ENCODE measurements around the gene KIAA1328.

Gene KIAA1328

GRCh38 chr18:37252854-37253393 lies 424.0 kb downstream of the KIAA1328 start:
- Histone ChIP-seq H3K4me3 (ENCODE audit: low read depth in 1 of 2, low read length in 2 of 2) (no peak overlapping the region), H3K27me3 (ENCODE audit: control insufficient read depth in 1 of 2, insufficient read depth in 2 of 2, low read length in 2 of 2) (peaks cover 16 to 29% of the 10 kb centered on the region in 2 donors), H3K9ac (ENCODE audit: low read depth in 1 of 2, low read length in 2 of 2) (no peak overlapping the region), H3K36me3 (ENCODE audit: control insufficient read depth in 1 of 2, insufficient read depth in 2 of 2, low read length in 2 of 2) (no peaks in the 10 kb centered on the region), H3K4me1 (ENCODE audit: control insufficient read depth in 1 of 2, insufficient read depth in 2 of 2, low read length in 2 of 2) (peaks cover 4 to 7% of the 10 kb centered on the region in 2 donors), H3K9me3 (ENCODE audit: control insufficient read depth in 1 of 2, low read length in 2 of 2) (no peaks in the 10 kb centered on the region), H3K27ac (ENCODE audit: low read depth, low read length) (no peak overlapping the region)

GRCh38 chr18:37253394-37254235 lies 424.7 kb downstream of the KIAA1328 start:
- H3K36me3 ChIP-seq (ENCODE audit: control insufficient read depth in 1 of 2, insufficient read depth in 2 of 2, low read length in 2 of 2) = no peaks in the 10 kb centered on the region
- no peaks in the 10 kb centered on the region for H3K9me3 ChIP-seq (ENCODE audit: control insufficient read depth in 1 of 2, low read length in 2 of 2)
- H3K27ac ChIP-seq (ENCODE audit: low read depth, low read length) = no peak overlapping the region
- H3K9ac ChIP-seq (ENCODE audit: low read depth in 1 of 2, low read length in 2 of 2) = no peak overlapping the region
- H3K27me3 ChIP-seq (ENCODE audit: control insufficient read depth in 1 of 2, insufficient read depth in 2 of 2, low read length in 2 of 2) = peaks cover 18 to 29% of the 10 kb centered on the region in 2 donors
- peaks cover 4 to 7% of the 10 kb centered on the region in 2 donors for H3K4me1 ChIP-seq (ENCODE audit: control insufficient read depth in 1 of 2, insufficient read depth in 2 of 2, low read length in 2 of 2)
- H3K4me3 ChIP-seq (ENCODE audit: low read depth in 1 of 2, low read length in 2 of 2) = no peak overlapping the region

- H3K27ac ChIP-seq (ENCODE audit: low read depth, low read length) = no peak overlapping the region
- no peaks in the 10 kb centered on the region for H3K9me3 ChIP-seq (ENCODE audit: control insufficient read depth in 1 of 2, low read length in 2 of 2)
- H3K27me3 ChIP-seq (ENCODE audit: control insufficient read depth in 1 of 2, insufficient read depth in 2 of 2, low read length in 2 of 2) = peaks cover 19 to 29% of the 10 kb centered on the region in 2 donors
- H3K4me3 ChIP-seq (ENCODE audit: low read depth in 1 of 2, low read length in 2 of 2) = peak overlapping the region in 1 of 2 donors; percentile 45
- H3K36me3 ChIP-seq (ENCODE audit: control insufficient read depth in 1 of 2, insufficient read depth in 2 of 2, low read length in 2 of 2) = no peaks in the 10 kb centered on the region
- H3K9ac ChIP-seq (ENCODE audit: low read depth in 1 of 2, low read length in 2 of 2) = no peak overlapping the region
- H3K4me1 ChIP-seq (ENCODE audit: control insufficient read depth in 1 of 2, insufficient read depth in 2 of 2, low read length in 2 of 2) = peaks cover 4 to 7% of the 10 kb centered on the region in 2 donors
Observed at GRCh38 chr18:37254236-37254754, 425.4 kb downstream of the KIAA1328 start.

GRCh38 chr18:37254973-37255372 lies 426.0 kb downstream of the KIAA1328 start:
- H3K4me3 ChIP-seq (ENCODE audit: low read depth in 1 of 2, low read length in 2 of 2) = no peak overlapping the region
- H3K9me3 ChIP-seq (ENCODE audit: control insufficient read depth in 1 of 2, low read length in 2 of 2) = no peaks in the 10 kb centered on the region
- H3K9ac ChIP-seq (ENCODE audit: low read depth in 1 of 2, low read length in 2 of 2) = no peak overlapping the region
- H3K36me3 ChIP-seq (ENCODE audit: control insufficient read depth in 1 of 2, insufficient read depth in 2 of 2, low read length in 2 of 2) = no peaks in the 10 kb centered on the region
- peaks cover 19 to 29% of the 10 kb centered on the region in 2 donors for H3K27me3 ChIP-seq (ENCODE audit: control insufficient read depth in 1 of 2, insufficient read depth in 2 of 2, low read length in 2 of 2)
- H3K27ac ChIP-seq (ENCODE audit: low read depth, low read length) = no peak overlapping the region
- H3K4me1 ChIP-seq (ENCODE audit: control insufficient read depth in 1 of 2, insufficient read depth in 2 of 2, low read length in 2 of 2) = peaks cover 4 to 7% of the 10 kb centered on the region in 2 donors

- peaks cover 16 to 21% of the 10 kb centered on the region in 2 donors for H3K27me3 ChIP-seq (ENCODE audit: control insufficient read depth in 1 of 2, insufficient read depth in 2 of 2, low read length in 2 of 2)
- no peak overlapping the region for H3K27ac ChIP-seq (ENCODE audit: low read depth, low read length)
- H3K9ac ChIP-seq (ENCODE audit: low read depth in 1 of 2, low read length in 2 of 2) = no peak overlapping the region
- H3K4me3 ChIP-seq (ENCODE audit: low read depth in 1 of 2, low read length in 2 of 2) = no peak overlapping the region
- peaks cover 0 to under 1% of the 10 kb centered on the region in 2 donors for H3K4me1 ChIP-seq (ENCODE audit: control insufficient read depth in 1 of 2, insufficient read depth in 2 of 2, low read length in 2 of 2)
- no peaks in the 10 kb centered on the region for H3K36me3 ChIP-seq (ENCODE audit: control insufficient read depth in 1 of 2, insufficient read depth in 2 of 2, low read length in 2 of 2)
- H3K9me3 ChIP-seq (ENCODE audit: control insufficient read depth in 1 of 2, low read length in 2 of 2) = no peaks in the 10 kb centered on the region
Observed at GRCh38 chr18:37258131-37258530, 429.2 kb downstream of the KIAA1328 start.

- Histone ChIP-seq H3K36me3 (ENCODE audit: control insufficient read depth in 1 of 2, insufficient read depth in 2 of 2, low read length in 2 of 2) (no peaks in the 10 kb centered on the region), H3K4me3 (ENCODE audit: low read depth in 1 of 2, low read length in 2 of 2) (no peak overlapping the region), H3K27me3 (ENCODE audit: control insufficient read depth in 1 of 2, insufficient read depth in 2 of 2, low read length in 2 of 2) (peaks cover 16 to 18% of the 10 kb centered on the region in 2 donors), H3K27ac (ENCODE audit: low read depth, low read length) (no peak overlapping the region), H3K9ac (ENCODE audit: low read depth in 1 of 2, low read length in 2 of 2) (no peak overlapping the region), H3K4me1 (ENCODE audit: control insufficient read depth in 1 of 2, insufficient read depth in 2 of 2, low read length in 2 of 2) (no peaks in the 10 kb centered on the region), H3K9me3 (ENCODE audit: control insufficient read depth in 1 of 2, low read length in 2 of 2) (no peaks in the 10 kb centered on the region)
Observed at GRCh38 chr18:37258819-37259218, 429.9 kb downstream of the KIAA1328 start.

- Histone ChIP-seq H3K36me3 (ENCODE audit: control insufficient read depth in 1 of 2, insufficient read depth in 2 of 2, low read length in 2 of 2) (no peaks in the 10 kb centered on the region), H3K27me3 (ENCODE audit: control insufficient read depth in 1 of 2, insufficient read depth in 2 of 2, low read length in 2 of 2) (peaks cover 12 to 14% of the 10 kb centered on the region in 2 donors), H3K4me3 (ENCODE audit: low read depth in 1 of 2, low read length in 2 of 2) (no peak overlapping the region), H3K27ac (ENCODE audit: low read depth, low read length) (no peak overlapping the region), H3K9ac (ENCODE audit: low read depth in 1 of 2, low read length in 2 of 2) (no peak overlapping the region), H3K4me1 (ENCODE audit: control insufficient read depth in 1 of 2, insufficient read depth in 2 of 2, low read length in 2 of 2) (no peaks in the 10 kb centered on the region), H3K9me3 (ENCODE audit: control insufficient read depth in 1 of 2, low read length in 2 of 2) (no peaks in the 10 kb centered on the region)
Observed at GRCh38 chr18:37259711-37260110, 430.8 kb downstream of the KIAA1328 start.

- Histone ChIP-seq H3K27ac (ENCODE audit: low read depth, low read length) (no peak overlapping the region), H3K4me1 (ENCODE audit: control insufficient read depth in 1 of 2, insufficient read depth in 2 of 2, low read length in 2 of 2) (no peaks in the 10 kb centered on the region), H3K9ac (ENCODE audit: low read depth in 1 of 2, low read length in 2 of 2) (no peak overlapping the region), H3K4me3 (ENCODE audit: low read depth in 1 of 2, low read length in 2 of 2) (no peak overlapping the region), H3K36me3 (ENCODE audit: control insufficient read depth in 1 of 2, insufficient read depth in 2 of 2, low read length in 2 of 2) (no peaks in the 10 kb centered on the region), H3K27me3 (ENCODE audit: control insufficient read depth in 1 of 2, insufficient read depth in 2 of 2, low read length in 2 of 2) (peaks cover 5 to 7% of the 10 kb centered on the region in 2 donors), H3K9me3 (ENCODE audit: control insufficient read depth in 1 of 2, low read length in 2 of 2) (no peaks in the 10 kb centered on the region)
Observed at GRCh38 chr18:37260367-37261093, 431.6 kb downstream of the KIAA1328 start.

- Histone ChIP-seq H3K4me1 (ENCODE audit: control insufficient read depth in 1 of 2, insufficient read depth in 2 of 2, low read length in 2 of 2) (no peaks in the 10 kb centered on the region), H3K9ac (ENCODE audit: low read depth in 1 of 2, low read length in 2 of 2) (no peak overlapping the region), H3K4me3 (ENCODE audit: low read depth in 1 of 2, low read length in 2 of 2) (no peak overlapping the region), H3K36me3 (ENCODE audit: control insufficient read depth in 1 of 2, insufficient read depth in 2 of 2, low read length in 2 of 2) (no peaks in the 10 kb centered on the region), H3K9me3 (ENCODE audit: control insufficient read depth in 1 of 2, low read length in 2 of 2) (no peaks in the 10 kb centered on the region), H3K27ac (ENCODE audit: low read depth, low read length) (no peak overlapping the region), H3K27me3 (ENCODE audit: control insufficient read depth in 1 of 2, insufficient read depth in 2 of 2, low read length in 2 of 2) (peaks cover 0 to 5% of the 10 kb centered on the region in 2 donors)
Observed at GRCh38 chr18:37261246-37261840, 432.4 kb downstream of the KIAA1328 start.

Data from duodenal mucosa (tissue), 2 donors.